HepG2 (cell line): ENCODE data around the gene TMEM233. TPM values are rescaled to one million over a fixed set of nuclear protein-coding genes. Genes with fewer than 3 reads are reported as not detected.

Source experiments
- ATAC-seq: fragments of 200-7000 bp; cut with Tn5 transposase; 3 replicates; pipeline ENCODE4 v1.9.1; 2020; ENCODE audit warnings: mild to moderate bottlenecking, moderate library complexity
- BruUV-seq: library from RNA; stranded (reverse); fragments of 400-500 nt; replicated peaks from 2 replicates; lab custom pipeline; 2021; lab: Mats Ljungman, UMichigan
- CTCF ChIA-PET: fragments of 300-600 bp; formaldehyde crosslinking; extraction: SDS; loops from one replicate; lab custom pipeline; 2021; ENCODE audit warnings: low total read pairs, inconsistent platforms, low intra/inter-chr PET ratio; lab: Yijun Ruan, JAX
- POLR2A ChIA-PET: fragments of 350-600 bp; sonication (Branson Sonifier 250); formaldehyde crosslinking; loops from one replicate; lab custom pipeline; 2020; ENCODE audit warnings: antibody characterized with exemption, inconsistent platforms; lab: Yijun Ruan, JAX
- DNase-seq: peaks from one replicate; pipeline ENCODE4 v3.0.0-alpha.2; 2015; ENCODE audit warnings: low spot score
- FAIRE-seq: peaks from 3 replicates; lab custom pipeline; 2011; peaks lifted over from hg19 to GRCh38; lab: Jason Lieb, UNC
- H2AFZ ChIP-seq: one replicate; pipeline ENCODE4 v1.6.1; 2011; ENCODE audit warnings: low read length, inconsistent platforms
- H3K27ac ChIP-seq: fragments of 300-600 bp; 3 replicates; pipeline ENCODE4 v1.8.0; 2011; ENCODE audit warnings: mixed run types, mild to moderate bottlenecking, mixed read lengths, low read length, inconsistent platforms; ENCODE audit not compliant: insufficient read depth; ENCODE audit errors: extremely low read length
- H3K27me3 ChIP-seq, 2 experiments: fragments of 200-600 bp in 1 of 2; 2 replicates in 1 of 2; 3 replicates in 1 of 2; pipeline versions ENCODE4 v1.6.0 to v1.8.0; 2011; ENCODE audit warnings: low read length in 2 of 2, mild to moderate bottlenecking in 2 of 2, moderate library complexity in 2 of 2, inconsistent platforms in 1 of 2; ENCODE audit not compliant: insufficient read depth in 2 of 2, control insufficient read depth in 1 of 2
- H3K36me3 ChIP-seq, 2 experiments: fragments of 200-600 bp in 1 of 2; replicated peaks in 1 of 2; 2 replicates in 1 of 2; 3 replicates in 1 of 2; pipeline versions ENCODE4 v1.5.1 to v1.8.0; 2011; ENCODE audit warnings: low read length in 2 of 2, inconsistent platforms in 1 of 2; ENCODE audit not compliant: insufficient read depth in 2 of 2, control insufficient read depth in 1 of 2
- H3K4me1 ChIP-seq: 2 replicates; pipeline ENCODE4 v1.5.1; 2012; ENCODE audit warnings: low read length, inconsistent platforms; ENCODE audit not compliant: insufficient read depth
- H3K4me2 ChIP-seq: 2 replicates; pipeline ENCODE4 v1.6.0; 2011; ENCODE audit warnings: low read depth, low read length, inconsistent platforms
- H3K4me3 ChIP-seq, 3 experiments: fragments of 200-600 bp in 1 of 3; sonication (generic), shearing (Covaris generic) in 1 of 3; replicated peaks in 1 of 3; 2 replicates each; pipeline ENCODE4 v1.5.1; 2011 to 2016; ENCODE audit warnings: low read length in 3 of 3, inconsistent platforms in 2 of 3, low read depth in 2 of 3, mild to moderate bottlenecking in 2 of 3, control low read depth in 1 of 3, mixed read lengths in 1 of 3; ENCODE audit not compliant: insufficient read depth in 1 of 3
- H3K79me2 ChIP-seq: one replicate; pipeline ENCODE4 v1.6.1; 2011; ENCODE audit warnings: low read length, inconsistent platforms; ENCODE audit not compliant: insufficient read depth
- H3K9ac ChIP-seq: 2 replicates; pipeline ENCODE4 v1.6.0; 2011; ENCODE audit warnings: mild to moderate bottlenecking, low read depth, low read length, inconsistent platforms; ENCODE audit not compliant: insufficient read depth
- H3K9me3 ChIP-seq: 2 replicates; pipeline ENCODE4 v1.5.1; 2012; ENCODE audit warnings: mild to moderate bottlenecking, low read length
- H4K20me1 ChIP-seq: 2 replicates; pipeline ENCODE4 v1.6.0; 2011; ENCODE audit warnings: inconsistent platforms, mild to moderate bottlenecking, low read length, moderate library complexity; ENCODE audit not compliant: insufficient read depth
- GLMP ChIP-seq: sonication (generic); formaldehyde crosslinking; IDR thresholded peaks from 2 replicates; pipeline ENCODE4 v1.9.0; 2021; ENCODE audit warnings: missing genetic modification reagents, mild to moderate bottlenecking, borderline replicate concordance
- GMEB2 ChIP-seq: IDR thresholded peaks from 2 replicates; pipeline ENCODE4 v1.6.1; 2016; ENCODE audit warnings: missing biosample characterization, missing genetic modification reagents, low read depth
- HNF1A ChIP-seq, 2 experiments: sonication (generic) in 1 of 2; formaldehyde crosslinking in 1 of 2; IDR thresholded peaks; 2 replicates each; pipeline versions ENCODE4 v1.4.0 to v1.6.1; 2016 to 2020; ENCODE audit warnings: borderline replicate concordance in 1 of 2, low read depth in 1 of 2, mild to moderate bottlenecking in 1 of 2, missing genetic modification reagents in 1 of 2
- HNRNPLL ChIP-seq: fragments of 200-400 bp; formaldehyde crosslinking; IDR thresholded peaks from 2 replicates; pipeline ENCODE4 v1.6.1; 2017; ENCODE audit warnings: mild to moderate bottlenecking, low read depth, low read length; ENCODE audit not compliant: poor library complexity, severe bottlenecking
- ZBTB10 ChIP-seq: sonication (generic); formaldehyde crosslinking; IDR thresholded peaks from 2 replicates; pipeline ENCODE4 v1.4.0; 2020; ENCODE audit warnings: missing genetic modification reagents, borderline replicate concordance
- ZNF276 ChIP-seq: sonication (generic); formaldehyde crosslinking; IDR thresholded peaks from 2 replicates; pipeline ENCODE4 v1.4.0; 2020; ENCODE audit warnings: mild to moderate bottlenecking, low read depth, missing genetic modification reagents
- ZNF598 ChIP-seq: sonication (generic); formaldehyde crosslinking; IDR thresholded peaks from 2 replicates; pipeline ENCODE4 v1.5.1; 2020; ENCODE audit warnings: mild to moderate bottlenecking, missing genetic modification reagents, borderline replicate concordance
- WGBS: methylation state at CpG from one replicate; pipeline ENCODE4 v1.1.6; 2017; ENCODE audit warnings: low lambda C conversion rate; 5-methylcytosine and 5-hydroxymethylcytosine counted together
- in situ Hi-C: cut with HindIII; loops from 2 replicates; pipeline ENCODE4 v1.10.0; 2017; ENCODE audit warnings: low pct_unique_long_range_greater_than_20kb; ENCODE audit not compliant: extremely low pct_ligation_motif_present
- intact Hi-C: fragments of 100-400 bp; cut with micrococcal nuclease; formaldehyde crosslinking; loops from one replicate; pipeline ENCODE4 v1.10.0; 2022; ENCODE audit not compliant: unreplicated experiment
- polyA plus RNA-seq, 8 experiments: library from polyadenylated mRNA; depleted of rRNA in 3 of 8; stranded (reverse) in 7 of 8; unstranded in 1 of 8; fragments of >200 nt; fragmentation: Illumina TruSeq in 4 of 8; extraction: Trizol in 4 of 8; gene quantifications; 2 replicates each; pipeline versions ENCODE4 v1.2.1 to v1.2.3, GENCODE V29; 2011 to 2016; ENCODE audit warnings: low read depth in 4 of 8, missing spikeins in 1 of 8, mixed read lengths in 1 of 8; ENCODE audit not compliant: insufficient read depth in 1 of 8
- total RNA-seq, 5 experiments: library from RNA; depleted of rRNA; stranded (reverse); fragments of >200 nt; fragmentation: Illumina TruSeq; extraction: Trizol; gene quantifications; 2 replicates each; pipeline ENCODE4 v1.2.3, GENCODE V29; 2016; ENCODE audit warnings: low read depth in 1 of 5

Gene TMEM233
- total and polyA plus RNA-seq, 2 of the 13 experiments (the other 11 are each of a cell fraction or from before 2014, with no cell fraction given) = 0.03 TPM; not detected in 1

- POLR2A ChIA-PET = interaction anchor here (1.0 to 4.0 kb wide), 3 partner anchors 15 to 100 kb away, joined by 3 to 40 read pairs (median 4); no protein-coding TSS in a partner anchor
- peaks cover 13% of the 10 kb centered on the region for H3K79me2 ChIP-seq
- H2AFZ ChIP-seq = peak within 1 kb of the TSS; percentile 81
- no peaks in the 10 kb centered on the region; a peak in 1 of 5 replicates for H3K27me3 ChIP-seq
- BruUV-seq = TSS peak; percentile 70
- no peak for FAIRE-seq
- intact Hi-C loops = no loop called here
- DNase-seq = peak; percentile 96
- peak within 1 kb of the TSS; percentile 88 to 91 (median 89) for H3K4me3 ChIP-seq
- no peaks in the 10 kb centered on the region for H3K9me3 ChIP-seq
- peaks cover 2 to 21% of the 10 kb centered on the region in 2 experiments; a peak in 4 of 5 replicates for H3K36me3 ChIP-seq
- peaks cover 10% of the 10 kb centered on the region for H4K20me1 ChIP-seq
- peak within 1 kb of the TSS; percentile 96 for H3K9ac ChIP-seq
- H3K4me2 ChIP-seq = peak within 1 kb of the TSS; percentile 80
- peak within 1 kb of the TSS; percentile 90 for H3K27ac ChIP-seq
- ATAC-seq = peak; percentile 94
- WGBS = 4% methylated on average over 10 of the region's 69 CpGs
- in situ Hi-C loops = no loop called here
- CTCF ChIA-PET = interaction anchor here (0.8 kb wide), 1 partner anchor 9 kb away, joined by 3 read pairs; no protein-coding TSS in a partner anchor
- H3K4me1 ChIP-seq = peaks cover 43% of the 10 kb centered on the region
- no peak for TF ChIP-seq HNF1A (IDR thresholded peaks at IDR 0.05; ENCODE audit: low read depth)
- TF ChIP-seq HNF1A (CRISPR knock-in tag; IDR thresholded peaks at IDR 0.05; ENCODE audit: borderline replicate concordance) = no peak; the same call in 1 of the 2 replicates
- TF ChIP-seq ZNF598 (CRISPR knock-in tag) = peak; percentile 74; the same call in 1 of the 2 replicates
- no peak for TF ChIP-seq ZBTB10 (CRISPR knock-in tag)
- TF ChIP-seq GMEB2 (CRISPR knock-in tag) = no peak
- peak; percentile 97 for TF ChIP-seq HNRNPLL
- no peak for TF ChIP-seq ZNF276 (CRISPR knock-in tag)
- TF ChIP-seq GLMP (CRISPR knock-in tag) = no peak
Measured at GRCh38 chr12:119667577-119668323, 74.2 kb downstream of the TMEM233 start, which contains the start of gene PRKAB1. Gene PRKAB1, plus strand, starts transcription at chr12:119668133. Its CDS starts 112 bp downstream, at chr12:119668245.
